Measurements from ENCODE around the gene DIS3. TPM values are rescaled to one million over a fixed set of nuclear protein-coding genes. Genes with fewer than 3 reads are reported as not detected.

The DIS3 gene
- total RNA-seq, 2 experiments from 2014 or later: 47.9 to 51.7 TPM

GRCh38 chr13:72716776-72717175 lies 64.9 kb downstream of the DIS3 start:
- ChIA-PET POLR2A (no interaction called here), CTCF (no interaction called here)
- Mint-ChIP-seq H3K4me3 (no peak overlapping the region), H3K36me3 (ENCODE audit: low read depth) (peaks cover 96% of the 10 kb centered on the region), H3K27ac (no peak overlapping the region), H3K27me3 (no peaks in the 10 kb centered on the region), H3K9me3 (no peaks in the 10 kb centered on the region), H3K4me1 (ENCODE audit: low read depth) (peaks cover 41% of the 10 kb centered on the region)
- H3K27me3 ChIP-seq (ENCODE audit: control insufficient read depth in 1 of 2, insufficient read depth in 2 of 2, low read length in 2 of 2): no peaks in the 10 kb centered on the region
- intact Hi-C loops (cut with DNase I, micrococcal nuclease): no loop called here
- no peak overlapping the region for H3K27ac ChIP-seq (ENCODE audit: low read depth in 1 of 2, low read length in 2 of 2)
- no peak for TF ChIP-seq CTCF (IDR thresholded peaks at IDR 0.05)
- no peak for ATAC-seq (ENCODE audit: poor library complexity)
- H3K9me3 ChIP-seq (ENCODE audit: control insufficient read depth in 1 of 2, insufficient read depth in 1 of 2, low read length in 2 of 2): peaks cover 0 to 8% of the 10 kb centered on the region in 2 experiments
- no peaks in the 10 kb centered on the region for H3K4me1 ChIP-seq (ENCODE audit: insufficient read depth, low read length)
- DNase-seq: no peak
- no peak overlapping the region for H3K4me3 ChIP-seq (ENCODE audit: low read length)
- H3K36me3 ChIP-seq (ENCODE audit: insufficient read depth, low read length): peaks cover 47% of the 10 kb centered on the region

Other genes starting within 250 kb of the DIS3 start
- 1 to 10 TPM; 5.1 to 6.2 TPM for gene MZT1, start 54.3 kb downstream of the DIS3 start, total RNA-seq
- 1 to 10 TPM; 3.8 to 4.4 TPM for gene BORA, start 54.0 kb downstream of the DIS3 start, total RNA-seq
- gene PIBF1, start 233 bp upstream of the DIS3 start, total RNA-seq: 10 to 100 TPM; 22.6 to 22.7 TPM

All from CD4-positive, alpha-beta T cell (primary cell).